GM19043 (cell line): ENCODE results near the gene CD300H.
A peak's percentile ranks its signal among the peaks of the same experiment; 100 is the strongest.
"Not testable (repeated sequence)": the region's sequence is repeated elsewhere in the genome, so short reads cannot be mapped to it uniquely, and the experiment has no call there.

ENCODE experiments used
- ATAC-seq: cut with Tn5 transposase; IDR thresholded peaks from one replicate; pipeline ENCODE4 v1.9.1; 2021; ENCODE audit warnings: low read depth; ENCODE audit not compliant: unreplicated experiment

CD300H gene

DNA sequence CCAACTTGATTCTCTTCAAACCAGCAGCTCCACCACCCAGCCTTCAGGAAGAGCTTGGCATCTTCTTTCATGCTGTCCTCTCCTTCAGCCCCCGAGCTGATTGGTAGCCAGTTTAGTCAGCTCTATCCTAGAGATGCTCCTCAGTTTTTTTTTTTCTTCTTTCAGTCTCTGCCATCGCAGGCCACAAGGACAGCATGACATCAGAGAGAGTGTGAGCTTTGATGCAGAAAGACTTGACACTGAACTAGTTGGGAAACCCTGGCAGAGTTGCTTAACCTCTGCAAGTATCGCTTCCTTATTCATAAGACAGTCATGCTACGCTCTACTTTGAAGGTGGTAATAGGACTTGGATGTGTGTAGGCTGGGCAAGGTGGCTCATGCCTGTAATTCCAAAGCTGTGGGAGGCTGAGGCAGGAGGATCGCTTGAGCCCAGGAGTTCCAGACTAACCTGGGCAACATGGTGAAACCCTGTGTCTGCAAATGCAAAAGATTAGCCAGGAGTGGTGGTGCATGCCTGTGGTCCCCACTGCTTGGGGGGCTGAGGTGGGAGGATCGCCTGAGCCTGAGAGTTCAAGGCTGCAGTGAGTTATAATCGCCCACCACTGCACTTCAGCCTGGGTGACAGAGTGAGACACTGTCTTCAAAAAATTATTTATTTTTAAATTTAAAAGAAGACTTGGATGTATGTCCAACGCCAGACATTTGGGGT lies 38.7 kb downstream of the CD300H start:
- peak; percentile 74 for ATAC-seq

DNA sequence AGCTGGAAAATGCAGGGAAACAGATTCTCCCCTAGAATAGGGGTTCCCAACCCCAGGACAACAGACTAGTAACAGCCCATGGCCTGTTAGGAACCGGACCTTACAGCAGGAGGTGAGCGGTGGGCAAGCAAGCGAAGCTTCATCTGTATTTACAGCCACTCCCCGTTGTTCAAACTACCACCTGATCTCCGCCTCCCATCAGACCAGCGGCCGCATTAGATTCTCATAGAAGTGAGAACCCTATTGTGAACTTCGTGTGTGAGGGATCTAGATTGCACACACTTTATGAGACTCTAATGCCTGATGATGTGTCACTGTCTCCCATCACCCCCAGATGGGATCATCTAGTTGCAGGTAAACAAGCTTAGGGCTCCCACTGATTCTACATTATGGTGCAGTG lies 39.6 kb downstream of the CD300H start:
- no peak for ATAC-seq

DNA sequence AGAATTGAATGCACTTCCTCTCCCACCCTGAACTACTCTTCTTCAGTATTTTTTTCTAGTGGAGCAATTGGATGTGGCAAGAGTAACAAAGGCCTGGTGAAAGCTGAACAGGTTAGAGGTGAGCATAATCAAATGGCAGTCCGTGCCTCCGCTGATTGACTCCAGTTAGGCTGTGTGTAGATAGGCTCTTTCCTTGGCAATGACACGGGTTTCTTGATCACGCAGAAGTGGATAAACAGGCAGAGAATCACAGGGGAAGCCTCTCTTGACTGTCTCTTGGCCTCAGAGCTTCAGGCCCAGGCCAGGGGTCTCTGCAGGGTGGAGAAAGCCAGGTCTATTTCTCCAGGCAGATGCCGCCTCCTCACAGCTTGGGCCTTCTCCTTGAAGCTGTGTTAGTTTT lies 40.2 kb downstream of the CD300H start:
- ATAC-seq: no peak

DNA sequence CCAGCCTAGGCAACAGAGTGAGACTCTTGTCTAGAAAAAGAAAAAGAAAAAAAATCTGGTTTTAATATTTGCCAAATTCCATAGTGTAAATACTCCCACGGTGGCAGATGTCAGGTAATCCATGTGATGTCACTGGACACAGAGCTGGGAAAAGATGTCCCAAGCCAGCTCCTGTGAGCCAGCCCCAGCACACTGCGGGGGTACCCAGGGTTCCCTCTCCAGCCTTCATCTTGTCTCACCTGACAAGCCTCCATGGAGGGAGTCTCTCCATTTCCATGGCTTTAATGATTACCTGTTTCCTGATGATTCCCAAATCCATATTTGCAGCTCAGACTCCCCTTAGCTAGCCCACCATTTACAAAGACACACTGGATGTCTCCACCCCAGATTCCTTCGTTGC lies 40.6 kb downstream of the CD300H start:
- ATAC-seq: no peak

DNA sequence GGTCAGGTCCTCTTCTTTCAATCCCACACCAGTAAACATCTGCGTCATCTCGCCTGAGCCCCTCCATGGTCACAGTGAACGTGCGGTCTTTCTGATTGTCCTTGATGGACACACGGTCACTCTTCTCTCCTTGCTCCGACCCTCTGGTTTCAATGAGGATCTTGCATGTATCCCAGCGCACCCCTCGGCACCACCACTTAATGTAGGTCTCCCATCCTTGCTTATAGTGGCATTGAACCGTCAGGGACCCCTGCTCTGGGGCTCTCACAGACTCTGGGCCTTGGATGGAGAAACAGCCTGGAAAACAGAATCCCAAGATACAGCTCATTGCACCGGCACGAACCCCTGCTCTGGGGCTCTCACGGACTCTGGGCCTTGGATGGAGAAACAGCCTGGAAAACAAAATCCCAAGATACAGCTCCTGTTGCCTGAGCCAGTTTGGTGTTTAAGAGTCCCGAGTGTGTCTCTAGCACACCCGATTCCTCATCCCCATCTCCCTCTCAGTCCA lies 41.5 kb downstream of the CD300H start:
- no peak for ATAC-seq

DNA sequence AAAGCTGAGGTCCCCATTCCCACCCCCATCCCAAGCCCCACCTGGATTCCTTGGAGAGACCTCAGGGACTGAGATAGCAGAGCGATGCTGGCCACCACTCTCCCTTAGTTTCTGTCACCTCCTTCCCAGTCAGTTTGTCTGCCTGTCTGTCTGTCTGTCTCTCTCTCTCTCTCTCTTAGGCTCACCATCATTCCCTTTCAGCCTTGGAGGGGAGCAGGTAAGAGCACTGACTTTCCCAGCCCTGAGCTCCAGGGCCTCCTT lies 41.9 kb downstream of the CD300H start:
- ATAC-seq: no peak

DNA sequence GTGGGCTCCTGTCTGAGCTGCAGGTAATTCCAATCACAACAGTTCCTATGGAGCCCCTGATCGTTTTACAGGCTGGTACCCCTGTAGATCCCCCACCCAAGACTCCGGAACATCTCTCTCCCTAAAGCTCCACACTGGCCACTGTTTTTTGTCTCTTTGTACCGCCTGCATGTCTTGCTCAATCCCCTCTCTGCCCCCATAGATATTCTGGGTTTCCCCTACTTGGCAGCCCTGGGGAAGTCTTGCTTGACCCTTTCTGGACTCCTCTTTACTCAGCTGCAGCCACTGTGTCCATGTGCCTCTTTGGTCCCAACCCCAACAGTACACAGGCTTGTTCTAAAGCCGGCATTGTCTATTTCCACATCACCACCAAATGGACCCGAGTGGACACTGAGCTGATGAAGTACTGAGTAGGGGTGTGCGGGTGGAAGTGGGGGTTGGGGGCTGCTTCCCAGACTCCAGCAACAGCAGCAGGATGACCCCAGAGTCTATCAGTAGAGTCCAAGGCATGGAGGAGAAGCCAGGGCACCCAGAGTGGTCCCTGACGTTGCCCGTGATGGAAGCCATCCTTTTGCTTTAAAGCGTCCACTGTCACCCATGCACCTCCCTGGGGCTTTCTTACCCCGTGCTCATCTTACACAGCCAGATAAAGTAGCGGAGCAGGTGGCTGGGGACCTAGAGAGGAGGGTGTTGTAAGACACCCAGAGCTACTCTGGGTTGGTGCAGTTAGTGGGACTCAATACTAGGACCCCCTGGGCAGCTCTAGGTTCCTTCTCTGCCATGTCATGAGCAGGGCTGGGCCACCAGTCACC lies 42.5 kb downstream of the CD300H start:
- no peak for ATAC-seq

DNA sequence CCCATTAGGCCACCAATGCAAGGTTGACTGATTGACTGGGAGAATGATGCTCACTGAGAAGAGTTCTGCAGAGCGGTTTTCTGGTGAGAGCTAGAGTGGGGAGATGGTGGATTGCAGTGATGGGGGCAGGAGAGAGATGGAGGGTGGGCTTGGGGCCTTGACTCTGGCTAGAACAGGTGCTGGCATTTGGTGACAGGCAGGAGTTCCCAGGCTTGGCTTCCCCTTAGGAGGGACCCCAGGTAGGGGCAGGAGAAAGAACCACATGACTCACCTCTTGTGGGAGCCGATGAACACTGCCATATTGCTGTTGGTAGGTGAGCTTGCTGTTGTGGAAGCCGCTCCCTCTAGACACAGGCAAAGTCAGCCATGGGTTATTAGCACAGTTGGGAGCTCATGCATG lies 44.0 kb downstream of the CD300H start:
- ATAC-seq: no peak

DNA sequence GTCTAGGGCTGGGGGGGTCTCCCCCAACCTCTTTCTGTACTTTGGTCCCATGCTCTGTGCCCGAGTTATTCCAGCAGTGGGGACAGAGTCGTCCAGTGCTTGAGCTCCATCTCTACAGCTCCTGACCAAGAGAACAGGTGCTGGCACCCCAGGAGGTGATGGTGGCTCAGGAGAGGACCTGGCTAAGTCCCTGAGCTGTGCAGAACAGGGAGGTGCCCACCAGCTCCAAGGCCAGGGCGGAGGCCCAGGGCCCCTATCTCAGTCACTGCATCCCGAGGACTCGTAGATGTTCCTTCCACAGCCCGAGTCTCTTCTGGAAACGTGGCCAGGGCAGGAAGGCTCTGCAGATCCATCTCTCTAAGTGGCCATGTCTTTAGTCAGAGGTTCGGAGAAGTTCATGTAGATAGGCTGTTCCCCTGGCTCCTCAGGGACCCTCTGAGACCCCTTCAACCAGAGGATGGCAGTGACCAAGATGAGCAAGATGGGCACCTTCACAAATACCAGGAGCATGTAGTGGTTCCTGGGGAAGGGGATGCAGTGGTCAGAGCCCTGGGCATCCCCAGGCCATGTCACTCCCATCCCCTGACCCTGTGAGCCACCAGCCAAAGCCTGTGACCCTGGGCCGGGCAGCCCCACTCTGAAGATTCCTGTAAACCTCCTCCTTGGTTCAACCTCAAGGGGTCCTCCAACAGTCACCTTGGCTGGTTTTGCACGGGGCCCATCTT lies 44.8 kb downstream of the CD300H start:
- ATAC-seq: no peak

DNA sequence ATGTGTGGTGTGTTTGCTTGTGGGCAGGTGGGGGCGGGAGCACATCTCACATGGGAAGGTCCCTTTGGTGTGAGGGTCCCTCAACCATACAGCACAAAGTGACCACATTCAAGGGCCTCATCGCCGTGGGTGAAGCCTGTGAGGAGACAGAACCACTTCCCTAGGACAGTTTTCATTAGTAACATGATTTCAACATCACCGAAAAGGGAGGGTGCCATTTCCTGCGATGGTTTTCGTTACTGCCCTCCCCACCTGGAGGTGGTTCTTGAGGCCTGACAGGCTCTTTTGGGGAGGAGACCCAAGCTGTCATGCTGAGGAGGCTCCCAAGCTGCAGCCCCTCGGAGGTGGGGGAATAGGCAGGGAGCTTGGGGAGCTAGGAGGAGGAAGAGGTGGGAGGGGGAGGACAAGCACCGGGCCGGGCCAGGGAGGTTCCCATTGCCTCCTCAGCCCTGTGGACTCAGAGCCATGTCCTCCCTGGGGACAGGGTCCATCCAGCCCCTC lies 45.6 kb downstream of the CD300H start:
- ATAC-seq: no peak

DNA sequence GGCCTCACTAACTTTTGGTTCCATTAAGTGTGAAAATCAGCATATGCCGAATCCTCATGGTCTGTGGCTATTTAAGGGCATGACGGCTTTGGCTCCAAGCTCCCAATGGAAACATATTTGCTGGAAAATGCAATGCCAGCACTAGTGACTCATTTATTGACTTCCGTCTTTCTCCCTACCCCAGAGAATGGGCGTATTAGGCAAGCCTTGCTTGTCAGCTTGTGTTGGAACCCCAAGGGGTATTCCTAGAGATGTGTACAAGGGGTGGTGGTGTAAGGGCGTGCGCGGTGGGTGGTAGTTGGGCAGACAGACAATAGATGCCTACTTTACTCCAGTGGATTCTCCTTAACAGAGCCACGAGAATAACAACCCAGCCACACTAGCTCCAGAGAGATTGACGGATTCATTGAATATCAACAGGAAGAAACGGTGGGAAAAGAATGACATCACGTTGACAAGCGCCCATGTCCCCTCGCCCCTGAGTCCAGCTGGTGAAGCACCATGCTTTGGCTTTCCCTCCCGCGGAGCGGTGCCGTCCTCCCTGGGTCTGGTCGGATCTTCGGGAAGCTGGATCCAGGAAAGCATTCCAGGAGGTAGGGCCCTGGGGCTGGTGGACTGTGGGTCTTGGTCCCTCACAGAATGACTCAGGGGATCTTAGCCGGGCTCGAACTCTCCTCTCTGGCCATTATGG lies 46.4 kb downstream of the CD300H start:
- no peak for ATAC-seq

DNA sequence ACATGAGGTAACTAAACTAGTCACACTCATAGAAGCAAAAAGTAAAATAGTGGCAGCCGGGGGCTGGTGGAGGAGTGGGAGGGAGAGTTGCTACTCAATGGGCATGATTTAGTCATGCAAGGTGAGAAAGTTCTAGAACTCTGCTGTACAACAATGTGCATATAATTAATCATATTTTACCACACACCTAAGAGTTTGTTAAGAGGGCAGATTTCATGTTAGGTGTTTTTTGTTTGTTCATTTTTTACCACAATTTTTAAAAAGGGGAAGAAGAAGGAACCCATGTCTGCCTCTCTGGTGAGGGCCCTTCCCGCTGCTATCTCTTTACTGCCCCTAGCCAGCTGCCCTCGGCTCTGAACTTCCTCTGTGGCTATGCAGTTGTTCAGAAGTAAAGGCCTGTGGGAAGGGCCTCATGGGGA lies 47.3 kb downstream of the CD300H start:
- no peak for ATAC-seq

DNA sequence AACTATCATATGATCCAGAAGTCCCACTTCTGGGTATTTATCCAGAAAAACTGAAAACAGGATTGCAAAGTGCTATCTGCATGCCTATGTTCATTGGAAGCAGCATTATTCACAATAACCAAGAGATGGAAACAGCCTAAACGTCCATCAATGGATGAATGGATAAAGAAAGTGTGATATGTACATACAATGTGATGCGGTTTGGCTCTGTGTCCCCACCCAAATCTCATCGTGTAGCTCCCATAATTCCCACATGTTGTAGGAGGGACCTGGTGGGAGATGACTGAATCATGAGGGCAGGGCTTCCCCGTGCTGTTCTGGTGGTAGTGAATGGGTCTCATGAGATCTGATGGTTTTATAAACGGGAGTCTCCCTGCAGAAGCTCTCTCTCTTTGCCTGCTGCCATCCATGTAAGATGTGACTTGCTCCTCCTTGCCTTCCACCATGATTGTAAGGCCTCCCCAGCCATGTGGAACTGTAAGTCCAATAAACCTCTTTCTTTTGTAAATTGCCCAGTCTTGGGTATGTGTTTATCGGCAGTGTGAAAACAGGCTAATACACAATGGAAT lies 48.8 kb downstream of the CD300H start:
- ATAC-seq: not testable (repeated sequence)

DNA sequence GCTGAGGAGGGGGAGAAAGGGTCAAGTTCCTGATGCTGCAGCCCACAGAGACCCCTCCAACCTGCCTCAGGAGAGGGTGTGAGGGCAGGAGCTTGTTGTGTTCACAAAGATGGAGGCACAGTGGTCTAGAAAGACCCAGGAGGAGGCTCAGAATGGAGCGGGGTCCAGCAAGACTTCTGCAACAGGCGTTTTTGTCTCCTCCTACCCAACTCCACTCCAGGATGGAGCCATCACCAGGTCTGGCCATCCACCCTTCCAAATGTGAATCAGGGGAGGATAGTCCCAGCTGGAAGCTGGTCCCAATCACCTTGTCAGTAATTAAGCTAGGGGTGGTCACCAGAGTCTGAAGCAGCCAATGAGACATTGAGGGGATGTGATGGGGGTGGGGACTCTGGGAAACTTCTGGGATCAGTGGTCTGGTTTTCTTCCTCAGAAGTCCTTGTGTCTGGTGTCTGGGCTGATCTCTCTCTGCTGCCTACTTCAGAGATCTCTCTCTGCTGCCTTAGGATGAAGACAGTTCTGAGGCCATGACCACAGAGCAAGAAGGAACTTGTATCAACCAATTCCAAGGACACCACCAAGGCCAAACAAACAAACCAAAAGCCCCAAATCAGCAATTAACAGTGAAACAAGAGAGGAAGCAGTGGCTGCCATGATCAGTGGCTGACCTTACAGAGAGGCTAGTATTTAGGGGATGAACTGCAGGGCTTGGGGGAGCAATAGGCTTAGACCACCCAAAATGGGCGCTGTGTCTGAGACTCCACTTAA lies 50.6 kb downstream of the CD300H start:
- ATAC-seq: no peak

DNA sequence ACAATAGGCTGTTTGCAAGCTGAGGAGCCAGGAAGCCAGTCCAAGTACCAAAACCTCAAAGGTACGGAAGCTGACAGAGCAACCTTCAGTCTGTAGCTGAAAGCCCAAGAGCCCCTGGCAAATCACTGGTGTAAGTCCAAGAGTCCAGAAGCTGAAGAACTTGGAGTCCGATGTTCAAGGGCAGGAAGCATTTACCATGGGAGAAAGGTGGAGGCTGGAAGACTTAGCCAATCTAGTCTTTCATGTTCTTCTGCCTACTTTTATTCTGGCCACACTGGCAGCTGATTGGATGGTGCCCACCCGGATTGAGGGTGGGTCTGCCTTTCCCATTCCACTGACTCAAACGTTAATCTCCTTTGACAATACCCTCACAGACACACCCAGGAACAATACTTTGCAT lies 51.4 kb downstream of the CD300H start:
- ATAC-seq: no peak

DNA sequence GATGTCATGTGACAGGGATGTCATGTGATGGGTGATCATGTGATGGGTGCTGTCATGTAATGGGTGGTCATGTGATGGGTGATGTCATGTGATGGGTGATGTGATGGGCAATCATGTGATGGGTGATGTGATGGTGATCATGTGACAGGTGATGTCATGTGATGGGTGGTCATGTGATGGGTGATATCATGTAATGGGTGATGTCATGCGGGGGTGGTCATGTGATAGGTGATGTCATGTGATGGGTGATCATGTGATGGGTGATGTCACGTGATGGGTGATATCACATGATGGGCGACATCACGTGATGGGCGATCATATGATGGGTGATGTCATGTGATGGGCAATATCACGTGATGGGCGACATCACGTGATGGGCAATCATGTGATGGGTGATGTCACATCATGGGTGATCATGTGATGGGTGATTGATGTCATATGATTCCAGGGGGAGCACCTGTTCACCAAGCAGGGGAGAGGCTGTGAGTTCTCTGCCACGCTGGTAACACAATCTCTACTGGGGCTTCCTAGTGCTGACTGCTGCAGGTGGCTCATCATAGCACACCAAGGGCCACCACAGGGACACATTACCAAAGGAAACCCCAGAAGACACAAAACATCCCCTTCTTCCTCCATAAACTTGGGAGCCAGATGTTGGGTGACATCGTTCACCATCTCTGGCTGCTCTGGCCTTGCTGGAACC lies 52.5 kb downstream of the CD300H start:
- ATAC-seq: no peak

DNA sequence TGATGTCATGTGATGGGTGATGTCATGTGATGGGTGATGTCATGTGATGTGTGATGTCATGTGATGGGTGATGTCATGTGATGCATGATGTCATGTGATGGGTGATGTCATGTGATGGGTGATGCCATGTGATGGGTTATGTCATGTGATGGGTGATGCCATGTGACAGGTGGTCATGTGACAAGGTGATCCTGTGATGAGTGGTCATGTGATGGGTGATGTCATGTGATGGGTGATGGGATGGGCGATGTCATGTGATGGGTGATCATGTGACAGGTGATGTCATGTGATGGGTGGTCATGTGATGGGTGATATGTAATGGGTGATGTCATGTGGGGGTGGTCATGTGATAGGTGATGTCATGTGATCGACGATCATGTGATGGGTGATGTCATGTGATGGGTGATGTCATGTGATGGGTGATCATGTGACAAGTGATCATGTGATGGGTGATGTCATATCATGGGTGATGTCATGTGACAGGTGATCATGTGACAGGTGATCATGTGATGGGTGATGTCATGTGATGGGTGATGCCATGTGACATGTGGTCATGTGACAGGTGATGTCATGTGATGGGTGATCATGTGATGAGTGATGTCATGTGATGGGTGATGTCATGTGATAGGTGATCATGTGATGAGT lies 53.2 kb downstream of the CD300H start:
- ATAC-seq: no peak

DNA sequence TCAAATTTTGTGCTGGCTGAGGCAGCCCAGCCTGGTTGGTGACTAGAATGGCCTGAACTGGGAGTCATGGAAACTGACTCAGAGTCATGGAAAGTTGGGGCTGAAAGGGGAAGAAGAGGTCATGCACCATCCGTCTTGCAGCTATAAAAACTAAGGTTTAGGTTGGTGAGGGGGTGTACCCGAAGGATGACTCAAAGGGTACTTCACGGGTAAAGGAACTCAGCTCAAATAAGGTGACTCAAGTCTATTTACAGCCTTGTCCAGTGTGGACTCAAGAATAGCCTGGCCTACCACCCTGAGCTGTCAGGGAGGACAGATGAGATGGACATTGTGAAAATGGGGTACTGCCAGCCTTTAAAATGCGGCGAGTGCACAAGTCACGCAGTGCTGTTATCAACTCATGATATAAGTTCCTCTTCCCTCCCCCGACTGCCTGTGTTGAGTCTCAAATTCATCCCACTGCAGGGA lies 54.7 kb downstream of the CD300H start:
- peak; percentile 61 for ATAC-seq
